ENCODE data around the gene MDN1. TPM values are rescaled to one million over a fixed set of nuclear protein-coding genes. Genes with fewer than 3 reads are reported as not detected.

MDN1 gene
- total and polyA plus RNA-seq, 2 of the 8 experiments (the other 6 are each of a cell fraction or from before 2014, with no cell fraction given): 53.5 to 179 TPM

DNA sequence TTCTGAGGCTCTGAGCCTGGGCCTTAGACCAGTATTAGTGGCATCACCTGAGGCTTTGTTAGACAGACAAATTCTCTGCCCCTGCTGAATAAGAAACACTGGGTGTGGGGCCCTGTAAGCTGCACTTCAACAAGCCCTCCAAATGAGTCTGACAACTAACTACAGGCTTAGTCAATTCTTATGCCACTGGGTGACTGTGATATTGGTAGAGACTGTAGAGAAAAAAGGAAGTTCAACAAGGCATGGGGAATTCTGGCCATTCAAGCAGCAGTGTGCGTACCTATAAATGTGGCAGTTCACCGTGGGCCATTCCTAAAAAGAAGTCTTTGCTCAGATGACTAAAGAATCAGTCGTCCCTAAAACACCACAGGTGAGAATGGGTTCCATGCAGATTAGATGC lies 82.7 kb downstream of the MDN1 start:
- Histone ChIP-seq H2BK120ac (replicated peaks; ENCODE audit: low read depth, low read length) (no peak overlapping the region), H3K36me3 (ENCODE audit: control insufficient read depth in 2 of 4, insufficient read depth in 4 of 4, low read length in 3 of 4) (peaks cover 40 to 82% (median 55%) of the 10 kb centered on the region in 4 experiments)
- WGBS, 2 experiments (ENCODE audit: extremely low coverage in 1 of 2, insufficient coverage in 1 of 2, insufficient read length in 1 of 2, insufficient replicate concordance in 2 of 2, low coverage in 1 of 2, low lambda C conversion rate in 2 of 2, missing lambda C conversion rate in 1 of 2): 87% methylated on average over 3 of the region's 3 CpGs; no CpG with 5 or more reads in 1 of the 2 experiments
- TF ChIP-seq EGR1 (IDR thresholded peaks at IDR 0.05; ENCODE audit: borderline replicate concordance, low read depth, low read length) (no peak), BACH1 (IDR thresholded peaks at IDR 0.05; ENCODE audit: low read length) (no peak), TCF12 (IDR thresholded peaks at IDR 0.05; ENCODE audit: low read depth, low read length) (no peak), TAF1 (IDR thresholded peaks at IDR 0.05; ENCODE audit: low read depth, low read length) (no peak), KDM1A (IDR thresholded peaks at IDR 0.05; ENCODE audit: borderline replicate concordance, low read length) (no peak), CTBP2 (IDR thresholded peaks at IDR 0.05; ENCODE audit: borderline replicate concordance, insufficient read depth, insufficient read length, low read length) (no peak), TEAD4 (IDR thresholded peaks at IDR 0.05; ENCODE audit: low read depth, low read length) (no peak), JUND (IDR thresholded peaks at IDR 0.05; ENCODE audit: low read length) (no peak), POLR2AphosphoS5 (IDR thresholded peaks at IDR 0.05; ENCODE audit: low read depth, low read length) (no peak), TBP (IDR thresholded peaks at IDR 0.05; ENCODE audit: low read depth, low read length) (no peak), EP300 (IDR thresholded peaks at IDR 0.05; ENCODE audit: borderline replicate concordance in 1 of 2, low read depth in 2 of 2, low read length in 2 of 2) (no peak)
- TF ChIP-seq, protein P1, sequence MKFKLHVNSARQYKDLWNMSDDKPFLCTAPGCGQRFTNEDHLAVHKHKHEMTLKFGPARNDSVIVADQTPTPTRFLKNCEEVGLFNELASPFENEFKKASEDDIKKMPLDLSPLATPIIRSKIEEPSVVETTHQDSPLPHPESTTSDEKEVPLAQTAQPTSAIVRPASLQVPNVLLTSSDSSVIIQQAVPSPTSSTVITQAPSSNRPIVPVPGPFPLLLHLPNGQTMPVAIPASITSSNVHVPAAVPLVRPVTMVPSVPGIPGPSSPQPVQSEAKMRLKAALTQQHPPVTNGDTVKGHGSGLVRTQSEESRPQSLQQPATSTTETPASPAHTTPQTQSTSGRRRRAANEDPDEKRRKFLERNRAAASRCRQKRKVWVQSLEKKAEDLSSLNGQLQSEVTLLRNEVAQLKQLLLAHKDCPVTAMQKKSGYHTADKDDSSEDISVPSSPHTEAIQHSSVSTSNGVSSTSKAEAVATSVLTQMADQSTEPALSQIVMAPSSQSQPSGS (IDR thresholded peaks at IDR 0.05; ENCODE audit: low read length): no peak
- TF ChIP-seq, protein P2, sequence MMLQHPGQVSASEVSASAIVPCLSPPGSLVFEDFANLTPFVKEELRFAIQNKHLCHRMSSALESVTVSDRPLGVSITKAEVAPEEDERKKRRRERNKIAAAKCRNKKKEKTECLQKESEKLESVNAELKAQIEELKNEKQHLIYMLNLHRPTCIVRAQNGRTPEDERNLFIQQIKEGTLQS (IDR thresholded peaks at IDR 0.05; ENCODE audit: insufficient read depth, low read depth, low read length): no peak

More for the DNA sequence above, 82.7 kb downstream of the MDN1 start:
- no peak overlapping the region for H4K5ac ChIP-seq (ENCODE audit: insufficient read length, low read depth, low read length)
- no peak overlapping the region for H3K56ac ChIP-seq (replicated peaks; ENCODE audit: insufficient read length, low read depth, low read length)
- no peak overlapping the region for H3K14ac ChIP-seq (ENCODE audit: insufficient read length)
- H4K20me1 ChIP-seq (replicated peaks in 1 of 2; ENCODE audit: control insufficient read depth in 1 of 2, insufficient read depth in 2 of 2, low read length in 2 of 2): no peaks in the 10 kb centered on the region
- H3K4me3 ChIP-seq (ENCODE audit: extremely low read depth in 1 of 4, insufficient read depth in 2 of 4, low read depth in 3 of 4, low read length in 4 of 4): no peak overlapping the region
- H3K23ac ChIP-seq (ENCODE audit: insufficient read length): no peak overlapping the region
- no peaks in the 10 kb centered on the region for H3K23me2 ChIP-seq (ENCODE audit: low read depth, low read length)
- no peaks in the 10 kb centered on the region for H3K79me2 ChIP-seq (ENCODE audit: control insufficient read depth in 1 of 2, insufficient read depth in 2 of 2, low read length in 2 of 2)
- no peak overlapping the region for H3K9ac ChIP-seq (replicated peaks in 1 of 4; ENCODE audit: extremely low read depth in 1 of 4, low read depth in 3 of 4, low read length in 3 of 4)
- H3K9me3 ChIP-seq (ENCODE audit: insufficient read depth in 2 of 2, low read depth in 1 of 2, low read length in 1 of 2): no peaks in the 10 kb centered on the region
- no peak overlapping the region for H3K18ac ChIP-seq (ENCODE audit: extremely low read depth, low read length)
- H2AFZ ChIP-seq (ENCODE audit: low read length): no peak overlapping the region
- H3K27ac ChIP-seq (ENCODE audit: low read depth, low read length): no peak overlapping the region
- H4K91ac ChIP-seq (replicated peaks; ENCODE audit: insufficient read length, low read length): no peak overlapping the region
- DNase-seq (ENCODE audit: low read depth in 1 of 2, low spot score in 2 of 2) (no peak), FAIRE-seq (no peak)
- H3K4ac ChIP-seq (replicated peaks; ENCODE audit: insufficient read length, low read depth, low read length): no peak overlapping the region
- CTCF ChIA-PET (ENCODE audit: partially characterized antibody): no interaction called here
- H4K8ac ChIP-seq (ENCODE audit: extremely low read depth, insufficient read depth, low read length): no peak overlapping the region
- no peak overlapping the region for H2BK12ac ChIP-seq (ENCODE audit: low read depth, low read length)
- H2BK15ac ChIP-seq (ENCODE audit: low read length): no peak overlapping the region
- H2BK20ac ChIP-seq (ENCODE audit: low read length): no peak overlapping the region
- H3K27me3 ChIP-seq (replicated peaks in 1 of 4; ENCODE audit: control insufficient read depth in 3 of 4, extremely low read depth in 1 of 4, insufficient read depth in 3 of 4, low read length in 3 of 4): no peaks in the 10 kb centered on the region
- POLR2A ChIA-PET (ENCODE audit: partially characterized antibody): interaction anchor here (1.7 kb wide), 1 partner anchor 28 kb away, joined by 3 read pairs; no protein-coding TSS in a partner anchor
- H3K4me2 ChIP-seq (ENCODE audit: insufficient read depth in 1 of 2, low read depth in 2 of 2, low read length in 2 of 2): no peak overlapping the region
- H3K4me1 ChIP-seq (replicated peaks in 1 of 4; ENCODE audit: control insufficient read depth in 3 of 4, insufficient read depth in 4 of 4, low read length in 3 of 4): no peaks in the 10 kb centered on the region
- no peak overlapping the region for H2BK5ac ChIP-seq (ENCODE audit: low read depth, low read length)
- H3K79me1 ChIP-seq (ENCODE audit: low read depth, low read length): no peaks in the 10 kb centered on the region
- no peak overlapping the region for H2AK5ac ChIP-seq (ENCODE audit: low read depth, low read length)
